Spinal cord (tissue), 10 donors: ENCODE data around the gene ZDHHC12. TPM values are rescaled to one million over a fixed set of nuclear protein-coding genes. Genes with fewer than 3 reads are reported as not detected.

Experiments used
- DNase-seq, 6 donors: peaks; one replicate each; pipeline versions ENCODE4 v3.0.0 to v3.0.0-alpha.2; 2013 to 2015; ENCODE audit warnings: low spot score in 6 of 6, low read depth in 4 of 6
- H3K27ac ChIP-seq: one replicate; pipeline ENCODE4 v1.5.1; 2013; ENCODE audit warnings: low read depth, low read length, control low read depth
- H3K27me3 ChIP-seq: one replicate; pipeline ENCODE4 v1.6.1; 2013; ENCODE audit warnings: low read length; ENCODE audit not compliant: control insufficient read depth, insufficient read depth
- H3K36me3 ChIP-seq: one replicate; pipeline ENCODE4 v1.6.1; 2013; ENCODE audit warnings: low read length; ENCODE audit not compliant: control insufficient read depth, insufficient read depth
- H3K4me1 ChIP-seq: one replicate; pipeline ENCODE4 v1.6.1; 2013; ENCODE audit warnings: low read length; ENCODE audit not compliant: control insufficient read depth, insufficient read depth
- H3K4me3 ChIP-seq: one replicate; pipeline ENCODE4 v1.5.1; 2013; ENCODE audit warnings: low read depth, low read length, control low read depth
- H3K9me3 ChIP-seq: one replicate; pipeline ENCODE4 v1.6.1; 2013; ENCODE audit warnings: low read length; ENCODE audit not compliant: control insufficient read depth, insufficient read depth
- WGBS: methylation state at CpG from one replicate; pipeline ENCODE4 v1.1.5; 2013; ENCODE audit warnings: missing lambda C conversion rate; ENCODE audit not compliant: insufficient coverage; 5-methylcytosine and 5-hydroxymethylcytosine counted together
- polyA plus RNA-seq, 2 donors: library from polyadenylated mRNA; unstranded; fragments of 120-200 nt; gene quantifications; one replicate each; pipeline ENCODE4 v1.2.1, GENCODE V29; 2013; ENCODE audit not compliant: insufficient read length in 2 of 2
- total RNA-seq, 2 donors: library from RNA; depleted of rRNA in 1 of 2; stranded (reverse); fragments of 120-200 nt in 1 of 2; fragments of >200 nt in 1 of 2; gene quantifications; one replicate each; pipeline versions ENCODE4 v1.2.3 to v1.2.4, GENCODE V29; 2013 to 2014
- donor health status: healthy.

The ZDHHC12 gene
- total and polyA plus RNA-seq, 4 donors: 3.5 to 15.0 (median 11.9) TPM

GRCh38 chr9:128762671-128763449 is 38.9 kb upstream of the ZDHHC12 start:
- peaks cover 15% of the 10 kb centered on the region for H3K4me1 ChIP-seq
- DNase-seq: peak in 1 of 6 donors; percentile 67
- H3K27me3 ChIP-seq: no peaks in the 10 kb centered on the region
- H3K9me3 ChIP-seq: no peaks in the 10 kb centered on the region
- peaks cover 26% of the 10 kb centered on the region for H3K36me3 ChIP-seq
- WGBS: 56% methylated on average over 9 of the region's 9 CpGs
- H3K27ac ChIP-seq: peak overlapping the region; percentile 52
- no peak overlapping the region for H3K4me3 ChIP-seq

DNA sequence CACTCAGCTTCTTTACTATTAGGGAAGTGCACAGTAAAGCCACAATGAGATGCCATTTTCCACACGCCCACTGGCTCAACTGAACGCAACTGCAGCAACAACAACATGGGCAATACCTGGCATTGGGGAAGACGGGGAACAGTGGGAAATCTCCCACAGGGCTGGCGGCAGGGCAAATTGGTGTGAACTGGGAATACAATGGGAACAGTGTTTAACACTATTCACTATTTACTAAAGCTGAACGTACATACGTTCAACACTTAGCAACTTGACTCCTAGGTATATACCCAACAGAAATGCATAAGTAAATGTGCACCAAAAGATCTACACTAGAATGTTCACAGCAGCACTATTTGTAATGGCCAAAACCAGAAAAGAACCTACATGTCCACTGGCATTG is 33.7 kb upstream of the ZDHHC12 start:
- no peaks in the 10 kb centered on the region for H3K27me3 ChIP-seq
- DNase-seq: no peak
- H3K9me3 ChIP-seq: no peaks in the 10 kb centered on the region
- H3K4me1 ChIP-seq: peaks cover 9% of the 10 kb centered on the region
- no peak overlapping the region for H3K27ac ChIP-seq
- H3K4me3 ChIP-seq: no peak overlapping the region
- H3K36me3 ChIP-seq: peaks cover 32% of the 10 kb centered on the region
- 48% methylated on average over 4 of the region's 6 CpGs for WGBS

- Histone ChIP-seq H3K27me3 (no peaks in the 10 kb centered on the region), H3K4me3 (no peak overlapping the region), H3K36me3 (peaks cover 57% of the 10 kb centered on the region), H3K4me1 (peaks cover 3% of the 10 kb centered on the region), H3K9me3 (no peaks in the 10 kb centered on the region), H3K27ac (no peak overlapping the region)
- WGBS: 96% methylated on average over 15 of the region's 16 CpGs
- no peak for DNase-seq
Measured at GRCh38 chr9:128753627-128754026, 29.7 kb upstream of the ZDHHC12 start.

DNA sequence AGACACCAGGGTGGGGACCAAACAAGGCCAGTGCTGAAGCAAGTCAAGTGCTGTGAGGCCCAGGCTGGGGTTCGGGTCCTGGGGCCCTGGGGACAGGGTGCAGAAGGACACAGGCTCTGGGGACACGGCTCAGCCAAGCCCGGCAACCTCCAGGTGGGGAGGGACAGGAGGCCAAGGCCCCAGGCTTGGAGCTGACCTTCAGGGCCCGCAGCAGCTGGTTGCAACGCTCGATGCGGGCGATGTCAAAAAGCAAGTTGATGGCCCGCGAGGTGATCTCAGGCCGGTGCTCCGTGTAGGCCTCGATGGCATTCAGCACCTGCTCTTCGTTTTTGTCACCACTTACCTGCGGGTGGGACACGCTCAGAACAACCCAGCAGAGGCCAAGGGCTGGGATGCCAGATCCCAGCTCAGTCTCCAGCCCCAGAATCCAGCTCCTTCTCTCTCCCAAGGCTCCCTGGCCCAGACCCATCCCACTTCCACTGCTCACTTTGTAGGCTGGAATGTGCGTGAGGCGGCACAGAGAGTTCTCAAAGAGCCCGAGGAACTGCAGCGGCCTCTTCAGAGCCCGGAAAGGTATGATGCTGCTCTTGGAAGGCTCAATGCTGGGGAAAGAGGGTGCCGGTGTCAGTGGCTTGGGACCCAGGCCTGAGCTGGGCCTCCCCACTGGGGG is 27.1 kb upstream of the ZDHHC12 start:
- H3K27ac ChIP-seq: no peak overlapping the region
- DNase-seq: no peak
- H3K9me3 ChIP-seq: no peaks in the 10 kb centered on the region
- 96% methylated on average over 18 of the region's 22 CpGs for WGBS
- H3K36me3 ChIP-seq: peaks cover 79% of the 10 kb centered on the region
- no peaks in the 10 kb centered on the region for H3K27me3 ChIP-seq
- H3K4me3 ChIP-seq: no peak overlapping the region
- no peaks in the 10 kb centered on the region for H3K4me1 ChIP-seq

GRCh38 chr9:128747241-128747640 is 23.3 kb upstream of the ZDHHC12 start:
- WGBS: no CpG with 5 or more reads among the region's 1 CpG
- Histone ChIP-seq H3K9me3 (no peaks in the 10 kb centered on the region), H3K4me1 (no peaks in the 10 kb centered on the region), H3K36me3 (peaks cover 65% of the 10 kb centered on the region), H3K27me3 (no peaks in the 10 kb centered on the region), H3K4me3 (no peak overlapping the region), H3K27ac (no peak overlapping the region)
- DNase-seq: no peak

DNA sequence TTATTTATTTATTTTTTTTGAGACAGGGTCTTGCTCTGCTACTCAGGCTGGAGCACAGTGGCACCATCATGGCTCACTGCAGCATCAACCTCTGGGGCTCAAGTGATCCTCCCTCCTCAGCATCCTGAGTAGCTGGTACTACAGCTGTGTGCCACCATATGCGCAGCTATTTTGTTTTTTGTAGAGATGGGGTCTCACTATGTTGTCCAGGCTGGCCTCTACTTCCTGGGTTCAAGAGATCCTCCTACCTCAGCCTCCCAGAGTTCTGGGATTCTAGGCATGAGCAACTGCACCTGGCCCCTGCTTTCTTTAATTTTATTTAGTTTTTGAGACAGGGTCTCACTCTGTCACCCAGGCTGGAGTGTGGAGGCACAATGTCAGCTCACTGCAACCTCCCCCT is 19.5 kb upstream of the ZDHHC12 start:
- Histone ChIP-seq H3K27me3 (no peaks in the 10 kb centered on the region), H3K9me3 (no peaks in the 10 kb centered on the region), H3K36me3 (peaks cover 72% of the 10 kb centered on the region), H3K4me1 (no peaks in the 10 kb centered on the region), H3K4me3 (no peak overlapping the region), H3K27ac (no peak overlapping the region)
- WGBS: no CpG with 5 or more reads among the region's 1 CpG
- DNase-seq: no peak

GRCh38 chr9:128742401-128742800 is 18.5 kb upstream of the ZDHHC12 start:
- Histone ChIP-seq H3K4me3 (no peak overlapping the region), H3K27ac (no peak overlapping the region), H3K36me3 (peaks cover 63% of the 10 kb centered on the region), H3K27me3 (no peaks in the 10 kb centered on the region), H3K9me3 (no peaks in the 10 kb centered on the region), H3K4me1 (no peaks in the 10 kb centered on the region)
- DNase-seq: no peak
- 90% methylated on average over 19 of the region's 20 CpGs for WGBS

- H3K9me3 ChIP-seq: no peaks in the 10 kb centered on the region
- H3K4me3 ChIP-seq: no peak overlapping the region
- peak in 2 of 6 donors; percentile 63 to 64 for DNase-seq
- no peaks in the 10 kb centered on the region for H3K27me3 ChIP-seq
- 78% methylated on average over 1 of the region's 2 CpGs for WGBS
- H3K27ac ChIP-seq: no peak overlapping the region
- peaks cover 66% of the 10 kb centered on the region for H3K36me3 ChIP-seq
- H3K4me1 ChIP-seq: peaks cover 15% of the 10 kb centered on the region
Measured at GRCh38 chr9:128735373-128735772, 11.4 kb upstream of the ZDHHC12 start.

- Histone ChIP-seq H3K27ac (peak overlapping the region; percentile 61), H3K4me3 (peak overlapping the region; percentile 16)
- WGBS: 9% methylated on average over 8 of the region's 9 CpGs
Measured at GRCh38 chr9:128733256-128733655, 9.3 kb upstream of the ZDHHC12 start.

GRCh38 chr9:128732576-128732975 is 8.6 kb upstream of the ZDHHC12 start:
- no peak overlapping the region for H3K27ac ChIP-seq
- H3K9me3 ChIP-seq: no peaks in the 10 kb centered on the region
- no peaks in the 10 kb centered on the region for H3K27me3 ChIP-seq
- 97% methylated on average over 13 of the region's 13 CpGs for WGBS
- peaks cover 68% of the 10 kb centered on the region for H3K36me3 ChIP-seq
- no peak for DNase-seq
- peaks cover 27% of the 10 kb centered on the region for H3K4me1 ChIP-seq
- H3K4me3 ChIP-seq: no peak overlapping the region

More at GRCh38 chr9:128733256-128733655, 9.3 kb upstream of the ZDHHC12 start:
- Histone ChIP-seq H3K9me3 (no peaks in the 10 kb centered on the region), H3K4me1 (peaks cover 27% of the 10 kb centered on the region), H3K36me3 (peaks cover 64% of the 10 kb centered on the region), H3K27me3 (no peaks in the 10 kb centered on the region)
- peak in 5 of 6 donors; percentile 39 to 86 (median 49) for DNase-seq
